GM18858 (cell line): ENCODE measurements around the gene LRRC56.

ENCODE experiments used
- ATAC-seq: cut with Tn5 transposase; IDR thresholded peaks from one replicate; pipeline ENCODE4 v1.9.1; 2021; ENCODE audit not compliant: unreplicated experiment

Gene LRRC56

GRCh38 chr11:518463-519202, 18.7 kb upstream of the LRRC56 start:
- ATAC-seq: peak; percentile 47

GRCh38 chr11:520428-521176, 16.7 kb upstream of the LRRC56 start:
- no peak for ATAC-seq

GRCh38 chr11:521177-521688, 16.1 kb upstream of the LRRC56 start:
- no peak for ATAC-seq

- no peak for ATAC-seq
Measured at GRCh38 chr11:526192-526591, 11.1 kb upstream of the LRRC56 start.

GRCh38 chr11:528166-528814, 9.0 kb upstream of the LRRC56 start:
- no peak for ATAC-seq

- no peak for ATAC-seq
Measured at GRCh38 chr11:528815-529727, 8.3 kb upstream of the LRRC56 start.

- no peak for ATAC-seq
Measured at GRCh38 chr11:529728-530411, 7.5 kb upstream of the LRRC56 start.

GRCh38 chr11:530960-531831, 6.1 kb upstream of the LRRC56 start:
- ATAC-seq: no peak

- no peak for ATAC-seq
Measured at GRCh38 chr11:531919-532526, 5.3 kb upstream of the LRRC56 start.

- no peak for ATAC-seq
Measured at GRCh38 chr11:532527-532985, 4.8 kb upstream of the LRRC56 start.

GRCh38 chr11:532986-533585, 4.2 kb upstream of the LRRC56 start:
- no peak for ATAC-seq

- ATAC-seq: no peak
Measured at GRCh38 chr11:533586-534395, 3.5 kb upstream of the LRRC56 start.

GRCh38 chr11:534396-535209, 2.7 kb upstream of the LRRC56 start:
- ATAC-seq: no peak

- ATAC-seq: no peak
Measured at GRCh38 chr11:535210-535518, 2.2 kb upstream of the LRRC56 start.

GRCh38 chr11:535519-536454, 1.5 kb upstream of the LRRC56 start, which contains the start of gene HRAS:
TSS of gene HRAS (minus strand) at chr11:535576.
- ATAC-seq: peak; percentile 55
